ENCODE measurements around the gene EHD4.

Gene EHD4

GRCh38 chr15:41873711-41874110 is 98.6 kb downstream of the EHD4 start:
- no peak for TF ChIP-seq TAF1 (IDR thresholded peaks at IDR 0.05; ENCODE audit: borderline replicate concordance, insufficient read depth, low read length)
- no peak for TF ChIP-seq POLR2AphosphoS5 (IDR thresholded peaks at IDR 0.05; ENCODE audit: low read depth, low read length)
- TF ChIP-seq FOXP2 (optimal IDR thresholded peaks at IDR 0.05; ENCODE audit: borderline replicate concordance, extremely low read depth, extremely low read length, insufficient read depth), result no peak
- no peak for TF ChIP-seq REST (IDR thresholded peaks at IDR 0.05; ENCODE audit: insufficient read depth in 1 of 2, low read depth in 2 of 2, low read length in 2 of 2)
- no peak for TF ChIP-seq SIN3A (IDR thresholded peaks at IDR 0.05; ENCODE audit: borderline replicate concordance, insufficient read depth, low read length)

DNA sequence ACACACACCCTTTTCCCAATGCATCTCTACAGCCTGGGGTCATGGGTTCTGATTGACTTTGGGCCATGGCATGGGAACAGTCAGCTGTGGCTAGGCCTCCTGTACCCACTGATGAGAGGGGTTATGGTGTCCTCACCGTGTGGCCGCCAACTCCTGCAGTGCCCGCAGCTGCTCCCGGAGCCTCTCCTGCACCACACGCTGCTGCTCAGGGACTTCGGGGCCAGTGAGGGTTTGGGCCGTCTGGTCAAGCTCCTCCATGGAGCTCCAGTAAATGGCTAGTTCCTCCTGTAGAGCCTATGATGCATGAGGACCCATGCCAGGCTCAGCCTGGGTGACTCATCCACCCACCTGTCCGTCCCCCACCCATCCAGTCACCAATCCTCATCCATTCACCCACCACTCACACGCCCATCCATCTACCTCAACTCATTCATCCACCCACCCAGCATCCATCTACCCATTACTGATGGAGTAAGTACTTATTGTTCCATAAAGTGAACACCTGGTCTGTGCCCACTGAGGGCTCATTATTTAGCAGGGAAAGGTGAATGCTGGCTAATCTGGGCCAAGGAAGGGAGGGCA is 100.1 kb downstream of the EHD4 start:
- TF ChIP-seq TAF1 (IDR thresholded peaks at IDR 0.05; ENCODE audit: borderline replicate concordance, insufficient read depth, low read length), result no peak
- TF ChIP-seq FOXP2 (optimal IDR thresholded peaks at IDR 0.05; ENCODE audit: borderline replicate concordance, extremely low read depth, extremely low read length, insufficient read depth), result no peak
- TF ChIP-seq POLR2AphosphoS5 (IDR thresholded peaks at IDR 0.05; ENCODE audit: low read depth, low read length), result no peak
- no peak for TF ChIP-seq REST (IDR thresholded peaks at IDR 0.05; ENCODE audit: insufficient read depth in 1 of 2, low read depth in 2 of 2, low read length in 2 of 2)
- no peak for TF ChIP-seq SIN3A (IDR thresholded peaks at IDR 0.05; ENCODE audit: borderline replicate concordance, insufficient read depth, low read length)

- TF ChIP-seq REST (IDR thresholded peaks at IDR 0.05; ENCODE audit: insufficient read depth in 1 of 2, low read depth in 2 of 2, low read length in 2 of 2), result no peak
- TF ChIP-seq TAF1 (IDR thresholded peaks at IDR 0.05; ENCODE audit: borderline replicate concordance, insufficient read depth, low read length), result no peak
- no peak for TF ChIP-seq POLR2AphosphoS5 (IDR thresholded peaks at IDR 0.05; ENCODE audit: low read depth, low read length)
- no peak for TF ChIP-seq FOXP2 (optimal IDR thresholded peaks at IDR 0.05; ENCODE audit: borderline replicate concordance, extremely low read depth, extremely low read length, insufficient read depth)
- TF ChIP-seq SIN3A (IDR thresholded peaks at IDR 0.05; ENCODE audit: borderline replicate concordance, insufficient read depth, low read length), result no peak
Observed at GRCh38 chr15:41871175-41871905, 101.0 kb downstream of the EHD4 start.

DNA sequence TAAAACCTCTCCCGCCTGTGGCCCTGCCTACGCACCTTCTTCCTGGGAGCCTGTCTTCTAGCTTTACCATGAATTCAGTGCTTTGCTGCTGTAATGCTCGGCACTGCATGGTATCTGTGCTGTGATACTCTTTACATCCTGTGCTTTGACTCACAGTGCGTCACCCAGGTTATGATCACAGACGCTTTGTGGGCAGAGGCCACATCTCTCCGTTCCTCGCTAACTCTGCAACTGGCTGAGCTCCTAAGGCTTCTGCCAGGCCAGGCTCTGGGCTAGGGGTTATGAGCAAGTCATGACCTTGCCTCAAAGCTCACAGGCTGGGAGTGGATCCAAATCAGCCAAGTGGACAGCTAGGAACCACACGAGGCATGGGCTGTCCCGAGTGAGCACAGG is 101.7 kb downstream of the EHD4 start:
- TF ChIP-seq REST (IDR thresholded peaks at IDR 0.05; ENCODE audit: insufficient read depth in 1 of 2, low read depth in 2 of 2, low read length in 2 of 2) (no peak), FOXP2 (optimal IDR thresholded peaks at IDR 0.05; ENCODE audit: borderline replicate concordance, extremely low read depth, extremely low read length, insufficient read depth) (no peak), POLR2AphosphoS5 (IDR thresholded peaks at IDR 0.05; ENCODE audit: low read depth, low read length) (no peak), TAF1 (IDR thresholded peaks at IDR 0.05; ENCODE audit: borderline replicate concordance, insufficient read depth, low read length) (no peak), SIN3A (IDR thresholded peaks at IDR 0.05; ENCODE audit: borderline replicate concordance, insufficient read depth, low read length) (no peak)

All from PFSK-1 (cell line).